ENCODE measurements around the gene KNSTRN. TPM values are rescaled to one million over a fixed set of nuclear protein-coding genes. Genes with fewer than 3 reads are reported as not detected.
A peak's percentile ranks its signal among the peaks of the same experiment; 100 is the strongest.

KNSTRN gene
- total RNA-seq, 1 donor from 2014 or later = 26.0 TPM

DNA sequence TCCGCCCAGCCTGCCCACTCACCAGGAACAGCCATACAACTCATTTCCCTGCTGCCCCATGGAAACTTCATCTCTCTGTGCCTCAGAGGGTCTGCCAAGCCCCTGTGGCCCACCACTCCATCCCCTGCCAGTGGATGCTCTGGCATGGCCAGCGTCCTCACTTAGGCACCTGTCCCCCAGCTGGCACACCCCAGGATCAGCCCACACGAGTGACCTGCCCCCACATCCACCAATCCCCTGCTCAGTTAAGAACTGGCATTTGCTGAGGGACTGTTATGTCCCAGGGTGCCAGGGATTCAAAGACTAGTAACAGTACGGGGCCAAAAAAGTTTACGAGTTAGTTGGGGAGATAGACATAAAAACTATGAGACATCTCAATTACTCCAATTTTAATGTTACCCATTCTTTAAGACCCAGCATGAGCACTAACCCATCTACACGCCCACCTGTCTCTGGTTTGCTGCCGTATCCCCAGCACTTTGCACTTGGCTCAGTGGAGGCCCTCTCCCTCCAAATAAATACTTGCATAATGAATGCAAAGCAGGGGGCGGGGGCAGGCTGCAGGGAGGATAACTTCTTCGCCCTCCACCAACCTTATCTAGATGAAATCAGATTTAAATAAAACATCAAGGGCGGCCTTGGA is 46.7 kb downstream of the KNSTRN start:
- Mint-ChIP-seq H3K4me1 (ENCODE audit: unreplicated experiment) (peaks cover 2% of the 10 kb centered on the region), H3K27me3 (ENCODE audit: unreplicated experiment) (peaks cover 1% of the 10 kb centered on the region), H3K36me3 (ENCODE audit: low read depth, unreplicated experiment) (no peaks in the 10 kb centered on the region), H3K4me3 (ENCODE audit: unreplicated experiment) (no peak overlapping the region), H3K9me3 (ENCODE audit: unreplicated experiment) (no peaks in the 10 kb centered on the region), H3K27ac (ENCODE audit: unreplicated experiment) (no peak overlapping the region)
- no peak for DNase-seq (ENCODE audit: low spot score)
- TF ChIP-seq, protein P1, sequence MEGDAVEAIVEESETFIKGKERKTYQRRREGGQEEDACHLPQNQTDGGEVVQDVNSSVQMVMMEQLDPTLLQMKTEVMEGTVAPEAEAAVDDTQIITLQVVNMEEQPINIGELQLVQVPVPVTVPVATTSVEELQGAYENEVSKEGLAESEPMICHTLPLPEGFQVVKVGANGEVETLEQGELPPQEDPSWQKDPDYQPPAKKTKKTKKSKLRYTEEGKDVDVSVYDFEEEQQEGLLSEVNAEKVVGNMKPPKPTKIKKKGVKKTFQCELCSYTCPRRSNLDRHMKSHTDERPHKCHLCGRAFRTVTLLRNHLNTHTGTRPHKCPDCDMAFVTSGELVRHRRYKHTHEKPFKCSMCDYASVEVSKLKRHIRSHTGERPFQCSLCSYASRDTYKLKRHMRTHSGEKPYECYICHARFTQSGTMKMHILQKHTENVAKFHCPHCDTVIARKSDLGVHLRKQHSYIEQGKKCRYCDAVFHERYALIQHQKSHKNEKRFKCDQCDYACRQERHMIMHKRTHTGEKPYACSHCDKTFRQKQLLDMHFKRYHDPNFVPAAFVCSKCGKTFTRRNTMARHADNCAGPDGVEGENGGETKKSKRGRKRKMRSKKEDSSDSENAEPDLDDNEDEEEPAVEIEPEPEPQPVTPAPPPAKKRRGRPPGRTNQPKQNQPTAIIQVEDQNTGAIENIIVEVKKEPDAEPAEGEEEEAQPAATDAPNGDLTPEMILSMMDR (IDR thresholded peaks at IDR 0.05; ENCODE audit: unreplicated experiment) = no peak

DNA sequence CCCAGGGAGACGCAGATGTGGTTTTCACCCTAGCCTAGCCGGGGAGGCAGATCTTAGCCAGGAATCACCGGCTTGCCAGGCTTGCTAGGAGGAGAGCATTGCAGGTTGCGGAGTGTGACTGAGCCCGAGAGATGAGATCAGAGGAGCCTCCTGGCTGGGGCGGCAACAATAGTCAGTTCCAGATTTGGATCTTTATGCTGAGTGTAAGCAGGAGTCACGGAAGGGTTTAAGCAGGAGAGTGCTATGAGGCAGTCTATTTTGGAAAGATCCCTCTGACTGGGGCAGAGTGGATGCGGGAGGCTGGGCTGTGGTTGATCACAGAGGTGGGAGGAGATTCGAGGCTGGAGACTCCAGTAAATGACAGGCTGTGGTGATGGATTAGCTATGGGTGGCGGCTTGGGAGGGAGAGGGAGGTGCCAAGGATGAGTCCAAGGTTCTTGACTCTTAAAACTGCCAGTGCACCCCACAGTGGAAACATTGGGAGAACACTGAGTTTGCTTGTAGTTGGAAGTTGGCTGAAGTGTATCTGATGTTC is 47.8 kb downstream of the KNSTRN start:
- DNase-seq (ENCODE audit: low spot score) = no peak
- no peak overlapping the region for H3K4me3 Mint-ChIP-seq (ENCODE audit: unreplicated experiment)
- no peaks in the 10 kb centered on the region for H3K36me3 Mint-ChIP-seq (ENCODE audit: low read depth, unreplicated experiment)
- peak overlapping the region; percentile 1 for H3K27ac Mint-ChIP-seq (ENCODE audit: unreplicated experiment)
- H3K9me3 Mint-ChIP-seq (ENCODE audit: unreplicated experiment) = no peaks in the 10 kb centered on the region
- peaks cover 10% of the 10 kb centered on the region for H3K27me3 Mint-ChIP-seq (ENCODE audit: unreplicated experiment)
- peaks cover 1% of the 10 kb centered on the region for H3K4me1 Mint-ChIP-seq (ENCODE audit: unreplicated experiment)
- TF ChIP-seq, protein P1 (IDR thresholded peaks at IDR 0.05; ENCODE audit: unreplicated experiment) = no peak

DNA sequence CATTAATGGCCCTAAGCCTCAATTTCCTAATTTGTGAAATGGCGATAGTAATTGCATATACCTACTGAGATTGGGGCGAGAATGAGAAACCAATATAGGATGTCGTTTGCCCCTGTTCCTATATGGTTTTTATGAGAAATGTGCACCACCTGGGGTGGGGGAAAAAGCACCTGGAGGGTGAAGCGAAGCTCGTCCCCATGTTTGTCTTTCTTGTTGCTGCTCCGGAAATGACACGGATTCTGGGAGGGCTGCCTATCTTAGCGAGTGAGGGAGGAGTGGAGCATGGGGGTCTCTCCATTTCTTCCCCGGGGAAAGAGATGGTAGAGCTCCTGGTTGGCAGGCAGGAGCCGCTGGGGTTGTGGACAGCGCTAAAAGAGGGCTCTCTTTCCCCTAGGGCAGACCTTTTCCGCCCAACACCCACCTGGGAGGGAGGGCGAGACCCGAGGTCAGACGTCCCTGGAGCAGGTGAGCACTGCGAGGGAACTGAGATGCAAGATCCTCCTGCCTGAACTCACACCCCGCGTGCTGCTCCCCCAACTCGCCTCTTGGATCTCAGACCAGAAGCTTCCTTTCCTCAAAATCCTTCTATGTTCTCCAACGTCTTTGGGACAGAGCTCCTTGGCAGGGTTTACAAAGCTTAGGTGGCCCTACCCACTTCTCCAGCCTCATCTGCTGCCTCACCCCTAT is 52.6 kb downstream of the KNSTRN start:
- Mint-ChIP-seq H3K36me3 (ENCODE audit: low read depth, unreplicated experiment) (no peaks in the 10 kb centered on the region), H3K4me3 (ENCODE audit: unreplicated experiment) (peak overlapping the region; percentile 71), H3K27ac (ENCODE audit: unreplicated experiment) (no peak overlapping the region), H3K27me3 (ENCODE audit: unreplicated experiment) (peaks cover 37% of the 10 kb centered on the region), H3K9me3 (ENCODE audit: unreplicated experiment) (no peaks in the 10 kb centered on the region), H3K4me1 (ENCODE audit: unreplicated experiment) (peaks cover 22% of the 10 kb centered on the region)
- no peak for DNase-seq (ENCODE audit: low spot score)
- TF ChIP-seq, protein P1 (IDR thresholded peaks at IDR 0.05; ENCODE audit: unreplicated experiment) = no peak

DNA sequence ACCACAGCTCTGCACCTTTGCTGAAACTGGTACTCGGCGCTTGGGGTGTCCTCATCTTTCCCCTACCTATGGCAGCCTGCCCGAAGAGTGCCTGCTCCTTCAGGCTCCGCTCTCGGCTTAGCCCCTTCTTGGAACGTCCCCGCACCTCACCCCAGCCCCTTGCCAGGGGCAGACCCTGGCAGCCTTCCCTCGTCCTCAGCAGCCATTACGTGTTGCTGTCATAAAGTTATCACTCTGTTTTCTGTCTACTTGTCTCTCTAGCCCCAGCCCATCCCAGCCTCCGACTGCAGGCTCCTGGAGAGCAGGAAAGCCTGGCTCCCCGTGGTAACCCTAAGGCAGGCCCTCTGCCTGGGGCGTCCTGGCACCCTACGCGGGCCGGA is 53.2 kb downstream of the KNSTRN start:
- peak overlapping the region; percentile 71 for H3K4me3 Mint-ChIP-seq (ENCODE audit: unreplicated experiment)
- no peaks in the 10 kb centered on the region for H3K9me3 Mint-ChIP-seq (ENCODE audit: unreplicated experiment)
- peaks cover 38% of the 10 kb centered on the region for H3K27me3 Mint-ChIP-seq (ENCODE audit: unreplicated experiment)
- no peak for DNase-seq (ENCODE audit: low spot score)
- H3K4me1 Mint-ChIP-seq (ENCODE audit: unreplicated experiment) = peaks cover 22% of the 10 kb centered on the region
- no peaks in the 10 kb centered on the region for H3K36me3 Mint-ChIP-seq (ENCODE audit: low read depth, unreplicated experiment)
- H3K27ac Mint-ChIP-seq (ENCODE audit: unreplicated experiment) = no peak overlapping the region
- TF ChIP-seq, protein P1 (IDR thresholded peaks at IDR 0.05; ENCODE audit: unreplicated experiment) = no peak
